Fibroblast of skin of abdomen (primary cell): ENCODE data around the gene OR2Y1. TPM values are rescaled to one million over a fixed set of nuclear protein-coding genes. Genes with fewer than 3 reads are reported as not detected.
"Not testable (repeated sequence)": the region's sequence is repeated elsewhere in the genome, so short reads cannot be mapped to it uniquely, and the experiment has no call there.

ENCODE experiments used
- DNase-seq: peaks from one replicate; pipeline ENCODE4 v3.0.0-alpha.2; 2013
- polyA plus RNA-seq, 2 experiments: library from polyadenylated mRNA; unstranded; fragments of 120-200 nt; gene quantifications; one replicate each; pipeline ENCODE4 v1.2.1, GENCODE V29; 2013; ENCODE audit not compliant: insufficient read length in 2 of 2

Gene OR2Y1
- polyA plus RNA-seq (2013, experiment 1 of 2; ENCODE audit: insufficient read length): not detected
- not detected for polyA plus RNA-seq (2013, experiment 2 of 2; ENCODE audit: insufficient read length)

DNA sequence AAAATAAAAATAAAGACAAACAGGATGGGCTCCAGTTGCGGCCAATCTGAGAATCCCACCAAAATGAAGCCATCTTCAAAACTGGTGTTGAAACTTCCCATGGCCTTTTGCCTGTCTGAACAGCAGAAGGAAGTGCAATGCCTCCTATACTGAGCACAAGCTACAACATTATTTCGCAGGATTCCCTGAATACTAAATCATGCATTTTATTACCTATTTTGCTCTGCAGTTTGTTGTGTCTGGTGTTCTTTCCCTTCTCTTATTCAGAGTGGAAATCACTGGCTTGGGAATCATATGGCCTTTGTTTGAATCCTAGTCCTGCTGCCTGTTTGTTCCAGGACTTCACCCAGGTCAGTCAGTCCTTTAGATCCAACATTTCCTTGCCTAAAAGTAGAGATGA, at the start of gene OR2Y1:
Gene OR2Y1, minus strand, starts transcription at position 101 of the 400 bp plus-strand sequence. Its CDS starts 0 bp downstream, at position 101.
- DNase-seq: no peak

DNA sequence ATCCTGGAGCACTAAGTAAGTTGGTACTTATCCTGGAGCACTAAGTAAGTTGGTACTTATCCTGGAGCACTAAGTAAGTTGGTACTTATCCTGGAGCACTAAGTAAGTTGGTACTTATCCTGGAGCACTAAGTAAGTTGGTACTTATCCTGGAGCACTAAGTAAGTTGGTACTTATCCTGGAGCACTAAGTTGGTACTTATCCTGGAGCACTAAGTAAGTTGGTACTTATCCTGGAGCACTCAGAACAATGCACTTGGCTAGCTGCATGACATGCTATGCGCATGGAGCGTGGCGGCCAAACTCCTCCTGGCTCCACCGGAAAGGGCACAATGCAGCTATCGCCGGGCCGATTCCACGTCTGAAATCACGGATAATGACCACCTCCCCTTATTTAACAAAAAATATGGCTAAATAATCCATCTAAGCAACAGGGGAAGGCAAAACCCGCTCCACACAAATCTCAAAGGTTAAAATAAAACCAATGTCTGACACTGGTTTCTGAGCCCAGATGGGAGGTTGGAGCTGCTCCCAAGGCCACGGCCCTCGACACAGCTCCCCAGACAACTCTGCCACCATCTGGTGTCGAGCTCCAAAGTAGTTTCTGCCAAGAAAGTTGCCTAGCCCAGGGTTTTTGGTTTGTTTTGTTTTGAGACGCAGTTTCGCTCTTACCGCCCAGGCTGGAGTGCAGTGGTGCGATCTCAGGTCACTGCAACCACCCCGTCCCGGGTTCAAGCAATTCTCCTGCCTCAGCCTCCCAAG, 49.0 kb upstream of the OR2Y1 start:
- not testable (repeated sequence) for DNase-seq

- peak; percentile 41 for DNase-seq
These were observed 48.0 kb upstream of the OR2Y1 start for GRCh38 chr5:180787711-180788431.

GRCh38 chr5:180786531-180787398, 46.9 kb upstream of the OR2Y1 start:
- no peak for DNase-seq

DNA sequence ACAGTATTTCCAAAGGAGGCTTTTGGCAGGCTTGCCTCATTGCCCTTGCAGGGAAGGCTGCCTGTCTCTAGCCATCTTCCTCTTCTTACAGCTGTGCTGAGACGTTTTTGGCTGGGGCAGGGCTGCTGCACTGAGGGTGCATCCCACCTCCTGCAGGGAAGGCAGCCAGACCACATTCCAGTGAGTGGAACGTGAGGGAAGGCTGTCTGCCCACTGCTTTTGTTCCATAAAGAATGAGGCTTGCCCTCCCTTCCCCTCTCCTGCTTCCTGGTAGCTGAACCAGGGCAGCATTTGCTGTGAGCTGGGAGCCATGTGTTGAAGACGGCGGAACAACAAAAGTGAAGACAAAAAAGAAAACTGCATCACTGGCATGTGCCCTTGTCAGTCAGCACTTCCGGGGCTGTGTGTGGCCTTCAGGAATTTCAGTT, 46.0 kb upstream of the OR2Y1 start:
- DNase-seq: peak; percentile 91

GRCh38 chr5:180785121-180785781, 45.4 kb upstream of the OR2Y1 start:
- DNase-seq: peak; percentile 78

- DNase-seq: peak; percentile 80
These were observed 44.7 kb upstream of the OR2Y1 start for GRCh38 chr5:180784497-180785097.

DNA sequence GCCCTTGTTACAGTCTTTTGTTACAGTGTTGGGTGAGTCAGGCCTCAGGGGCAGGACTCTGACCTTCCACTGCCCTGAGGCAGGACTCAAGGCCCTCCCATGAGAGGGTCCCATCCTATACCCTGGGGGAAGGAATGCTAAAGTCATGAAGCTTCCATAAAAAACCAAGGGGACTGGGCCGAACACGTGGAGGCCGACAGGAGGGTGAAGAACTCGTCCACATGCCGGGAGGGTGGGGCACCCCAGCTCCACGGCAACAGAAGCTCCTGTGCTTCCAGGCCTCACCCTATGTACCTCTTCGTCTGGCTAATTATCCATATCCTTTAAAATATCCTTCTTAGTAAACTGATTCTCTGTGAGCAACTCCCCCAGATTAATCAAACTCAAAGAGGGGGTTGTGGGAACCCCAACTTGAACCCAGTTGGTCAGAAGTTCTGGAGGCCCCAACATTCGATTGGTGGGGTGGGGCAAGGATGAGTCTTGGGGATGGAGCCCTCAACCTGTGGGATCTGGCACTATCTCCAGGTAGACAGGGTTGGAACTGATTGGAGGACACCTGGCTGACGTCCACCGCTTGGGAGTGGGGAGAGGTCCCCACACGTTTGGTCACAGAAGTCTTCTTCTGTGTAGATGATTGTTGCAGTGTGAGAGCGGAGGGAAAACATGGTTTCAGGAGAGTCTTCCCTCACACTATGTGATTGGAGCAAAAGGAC, 43.6 kb upstream of the OR2Y1 start:
- no peak for DNase-seq

- DNase-seq: no peak
These were observed 42.9 kb upstream of the OR2Y1 start for GRCh38 chr5:180782748-180783147.

DNA sequence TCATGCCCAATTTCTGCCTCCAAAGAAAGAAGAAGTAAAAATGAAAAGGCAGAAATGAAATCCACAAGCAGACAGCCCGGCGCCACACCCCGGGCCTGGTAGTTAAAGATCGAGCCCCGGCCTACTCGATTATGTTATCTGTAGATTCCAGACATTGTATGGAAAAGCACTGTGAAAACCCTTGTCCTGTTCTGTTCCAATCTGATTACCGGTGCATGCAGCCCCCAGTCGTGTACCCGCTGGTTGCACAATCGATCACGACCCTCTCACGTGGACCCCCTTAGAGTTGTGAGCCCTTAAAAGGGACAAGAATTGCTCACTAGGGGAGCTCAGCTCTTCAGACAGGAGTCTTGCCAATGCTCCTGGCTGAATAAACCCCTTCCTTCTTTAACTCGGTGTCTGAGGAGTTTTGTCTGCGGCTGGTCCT, 42.1 kb upstream of the OR2Y1 start:
- DNase-seq: not testable (repeated sequence)

DNA sequence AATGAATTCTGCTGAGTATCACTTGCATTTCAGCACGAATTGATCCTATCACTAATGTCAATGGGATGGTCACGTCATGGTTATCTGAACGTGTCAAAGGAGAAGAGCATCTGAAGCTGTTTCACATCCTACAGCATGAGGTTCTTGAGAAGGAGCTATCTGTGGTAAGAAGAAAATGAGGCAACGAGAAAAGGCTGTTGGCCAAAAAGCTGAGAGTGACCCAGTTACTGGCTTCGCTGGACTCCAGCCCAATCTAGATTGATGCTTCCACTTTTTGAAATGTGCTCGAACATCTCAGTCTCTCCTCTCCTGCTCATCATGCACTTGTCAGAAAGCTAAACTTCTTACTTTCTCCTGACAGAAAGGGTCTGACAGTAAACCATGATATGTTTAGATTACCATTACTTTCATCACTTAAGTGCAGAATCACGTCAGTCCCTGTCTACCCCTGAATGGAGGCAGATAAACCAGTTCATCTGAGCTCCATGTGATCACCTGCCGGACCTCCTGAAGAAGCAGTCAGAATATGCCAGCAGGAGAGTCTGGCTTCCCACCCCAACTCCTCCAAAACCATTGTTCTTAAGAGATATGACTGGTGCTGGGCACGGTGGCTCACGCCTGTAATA, 40.2 kb upstream of the OR2Y1 start:
- DNase-seq: no peak

- no peak for DNase-seq
These were observed 37.6 kb upstream of the OR2Y1 start for GRCh38 chr5:180777475-180777874.

GRCh38 chr5:180776376-180776775, 36.5 kb upstream of the OR2Y1 start:
- no peak for DNase-seq

DNA sequence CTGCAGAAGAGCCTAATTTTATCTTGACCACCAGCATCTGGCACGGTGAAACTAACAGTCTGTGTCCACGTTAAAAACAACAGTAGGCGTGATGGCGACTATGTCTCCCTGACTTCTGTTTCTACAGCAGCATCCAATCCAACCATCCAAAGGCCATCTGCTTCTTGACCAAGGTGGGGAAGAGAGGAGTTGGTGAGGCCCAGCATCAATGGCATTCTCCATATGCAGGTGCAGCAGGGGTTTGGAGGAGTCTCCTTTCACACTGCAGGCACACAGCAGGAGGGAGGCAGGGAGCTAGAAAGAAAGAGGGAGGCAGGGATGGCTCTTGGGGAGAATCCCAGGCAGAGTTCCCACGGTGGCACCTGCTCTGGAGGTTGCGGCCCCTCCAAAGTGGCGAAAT, 35.8 kb upstream of the OR2Y1 start:
- no peak for DNase-seq

- DNase-seq: no peak
These were observed 32.0 kb upstream of the OR2Y1 start for GRCh38 chr5:180771839-180772238.

- DNase-seq: no peak
These were observed 30.0 kb upstream of the OR2Y1 start for GRCh38 chr5:180769821-180770220.

DNA sequence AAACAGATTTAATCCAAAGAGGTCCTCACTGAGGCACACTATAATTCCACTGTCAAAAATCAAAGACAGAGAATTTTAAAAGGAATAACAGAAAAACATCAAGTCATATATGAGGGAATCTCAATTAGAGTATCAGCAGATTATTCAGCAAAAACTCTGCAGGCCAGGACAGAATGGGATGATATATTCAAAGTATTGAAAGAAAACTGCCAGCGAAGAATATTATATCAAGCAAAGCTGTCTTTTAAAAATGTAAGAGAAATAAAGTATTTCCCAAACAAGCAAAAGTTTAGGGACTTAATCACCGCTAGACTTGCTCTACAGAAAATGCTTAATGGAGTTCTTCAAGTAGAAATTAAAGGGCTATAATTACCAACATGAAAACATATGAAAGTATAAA, 15.7 kb upstream of the OR2Y1 start:
- DNase-seq: no peak

- no peak for DNase-seq
These were observed 4.4 kb upstream of the OR2Y1 start for GRCh38 chr5:180744253-180744652.

DNA sequence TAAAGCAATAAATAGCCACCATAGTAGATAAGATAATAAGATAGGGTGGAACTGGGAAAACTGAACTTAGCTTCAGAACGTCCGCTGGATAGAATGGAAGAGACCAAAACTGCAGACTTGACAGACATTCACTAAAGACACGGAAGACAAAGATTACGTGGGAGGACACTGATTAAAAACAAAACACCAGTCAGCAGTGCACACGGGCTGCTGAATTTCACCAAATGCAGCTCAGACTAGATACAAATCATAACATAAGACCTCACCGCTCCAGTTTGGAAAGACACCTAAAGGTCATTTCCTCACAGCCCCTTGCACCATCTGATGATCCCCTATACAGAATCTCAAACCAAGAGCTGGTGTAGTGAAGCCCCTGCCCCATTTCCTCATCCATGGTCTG, 2.9 kb upstream of the OR2Y1 start:
- DNase-seq: no peak

GRCh38 chr5:180740953-180741352, 1.1 kb upstream of the OR2Y1 start:
- DNase-seq: not testable (repeated sequence)

DNA sequence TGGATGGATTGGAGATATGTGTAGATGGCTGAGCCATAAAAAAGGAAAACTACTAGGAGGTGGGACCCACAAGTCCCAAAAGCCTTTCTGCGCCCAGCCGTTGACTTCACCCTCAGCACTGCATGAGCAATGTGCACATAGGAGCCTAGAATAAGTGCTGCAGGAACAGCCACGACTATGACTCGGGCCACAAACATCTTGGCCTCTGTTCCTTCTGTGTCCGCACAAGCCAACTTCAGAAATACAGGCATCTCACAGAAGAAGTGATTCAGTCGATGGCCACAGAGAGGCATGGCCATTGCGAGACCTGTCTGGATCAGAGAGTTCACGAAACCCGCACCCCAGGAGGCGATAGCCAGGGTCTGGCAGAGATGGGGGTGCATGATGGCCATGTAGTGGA, 587 bp downstream of the OR2Y1 start:
- DNase-seq: no peak
